DND-41 (cell line): ENCODE data around the gene CCDC142.

Experiments used
- ATAC-seq: fragments of 200-7000 bp; cut with Tn5 transposase; 3 replicates; pipeline ENCODE4 v1.9.1; 2021; ENCODE audit warnings: low read depth; ENCODE audit not compliant: insufficient read depth
- DNase-seq: peaks from one replicate; pipeline ENCODE4 v3.0.0-alpha.2; 2020
- H2AFZ ChIP-seq: 2 replicates; pipeline ENCODE4 v1.6.0; 2012; ENCODE audit warnings: low read depth, low read length
- H3K27ac ChIP-seq: 2 replicates; pipeline ENCODE4 v1.5.1; 2012; ENCODE audit warnings: low read length, inconsistent platforms
- H3K27me3 ChIP-seq: fragments of 200-600 bp; sonication (generic); 2 replicates; pipeline ENCODE4 v1.6.0; 2012; ENCODE audit warnings: low read length, mild to moderate bottlenecking, inconsistent platforms; ENCODE audit not compliant: insufficient read depth, poor library complexity
- H3K36me3 ChIP-seq: 2 replicates; pipeline ENCODE4 v1.5.1; 2012; ENCODE audit warnings: low read length, inconsistent platforms; ENCODE audit not compliant: insufficient read depth
- H3K4me1 ChIP-seq: 2 replicates; pipeline ENCODE4 v1.5.1; 2012; ENCODE audit warnings: mild to moderate bottlenecking, low read length; ENCODE audit not compliant: insufficient read depth
- H3K4me2 ChIP-seq: 2 replicates; pipeline ENCODE4 v1.6.0; 2012; ENCODE audit warnings: mild to moderate bottlenecking, moderate library complexity, low read length, inconsistent platforms; ENCODE audit not compliant: insufficient read depth
- H3K4me3 ChIP-seq, 2 experiments: fragments of 200-600 bp in 1 of 2; shearing (Covaris generic) in 1 of 2; 2 replicates each; pipeline ENCODE4 v1.5.1; 2012 to 2016; ENCODE audit warnings: inconsistent platforms in 2 of 2, low read length in 2 of 2, mild to moderate bottlenecking in 2 of 2, low read depth in 1 of 2, moderate library complexity in 1 of 2
- H3K79me2 ChIP-seq: 2 replicates; pipeline ENCODE4 v1.6.0; 2012; ENCODE audit warnings: low read length, inconsistent platforms; ENCODE audit not compliant: insufficient read depth
- H3K9ac ChIP-seq: 2 replicates; pipeline ENCODE4 v1.6.0; 2012; ENCODE audit warnings: low read depth, mild to moderate bottlenecking, inconsistent platforms, low read length, moderate library complexity
- H3K9me3 ChIP-seq: 2 replicates; pipeline ENCODE4 v1.5.1; 2012; ENCODE audit warnings: low read length, moderate library complexity, mild to moderate bottlenecking, inconsistent platforms; ENCODE audit not compliant: insufficient read depth, severe bottlenecking
- H4K20me1 ChIP-seq: 2 replicates; pipeline ENCODE4 v1.6.0; 2012; ENCODE audit warnings: low read length; ENCODE audit not compliant: insufficient read depth
- EZH2 ChIP-seq: IDR thresholded peaks from 3 replicates; pipeline ENCODE4 v1.6.1; 2012; ENCODE audit warnings: borderline replicate concordance, low read depth, mild to moderate bottlenecking, moderate library complexity, low read length, inconsistent platforms; ENCODE audit not compliant: severe bottlenecking
- TF ChIP-seq, protein P1 (sequence below): IDR thresholded peaks from 2 replicates; pipeline ENCODE4 v1.5.1; 2012; ENCODE audit warnings: borderline replicate concordance, low read length, moderate library complexity, mild to moderate bottlenecking; ENCODE audit not compliant: poor library complexity, severe bottlenecking; ENCODE audit errors: extremely low read depth

The CCDC142 gene

DNA sequence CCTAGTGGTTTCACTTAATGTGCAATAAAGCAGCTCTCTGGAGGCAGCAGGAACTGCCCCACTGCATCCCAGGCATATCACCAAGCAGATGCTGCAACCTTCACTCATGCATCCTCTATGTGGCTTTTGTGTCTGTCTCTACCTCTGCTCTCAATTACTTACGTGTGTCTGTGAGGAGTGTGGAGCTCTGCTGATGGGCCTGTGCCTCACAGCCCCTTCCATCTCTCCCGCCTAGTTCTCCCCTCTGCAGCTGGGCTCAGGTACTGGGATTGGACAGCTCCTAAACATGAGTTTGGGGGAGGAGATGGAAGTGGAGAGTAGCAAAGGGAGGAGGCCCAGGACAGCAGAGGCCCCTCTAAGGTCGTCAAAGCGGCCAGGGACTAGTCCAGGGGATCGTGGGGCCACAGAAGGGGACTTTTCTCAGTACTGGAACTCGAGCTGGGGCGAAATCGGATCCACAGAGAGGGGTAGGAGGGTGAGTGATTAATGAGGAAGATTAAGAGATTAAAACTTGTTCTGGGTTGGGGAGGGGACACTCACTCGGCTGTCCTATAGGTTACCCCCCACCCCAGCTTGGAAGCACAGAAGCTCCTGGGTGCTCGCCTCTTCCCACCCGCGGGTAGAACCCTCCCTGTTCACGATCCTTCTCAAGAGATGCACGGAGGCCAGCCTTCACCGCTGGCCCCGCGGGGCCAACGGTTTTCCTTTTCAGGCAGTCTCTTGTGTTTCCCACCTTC, 18.7 kb upstream of the CCDC142 start:
- no peak overlapping the region for H2AFZ ChIP-seq
- H3K4me1 ChIP-seq: peaks cover 41% of the 10 kb centered on the region
- no peak overlapping the region for H3K27ac ChIP-seq
- no peaks in the 10 kb centered on the region for H3K27me3 ChIP-seq
- DNase-seq: no peak
- H3K4me3 ChIP-seq: no peak overlapping the region
- H3K4me2 ChIP-seq: no peak overlapping the region
- peaks cover 11% of the 10 kb centered on the region for H3K36me3 ChIP-seq
- no peak for ATAC-seq
- TF ChIP-seq EZH2: no peak
- TF ChIP-seq, protein P1, sequence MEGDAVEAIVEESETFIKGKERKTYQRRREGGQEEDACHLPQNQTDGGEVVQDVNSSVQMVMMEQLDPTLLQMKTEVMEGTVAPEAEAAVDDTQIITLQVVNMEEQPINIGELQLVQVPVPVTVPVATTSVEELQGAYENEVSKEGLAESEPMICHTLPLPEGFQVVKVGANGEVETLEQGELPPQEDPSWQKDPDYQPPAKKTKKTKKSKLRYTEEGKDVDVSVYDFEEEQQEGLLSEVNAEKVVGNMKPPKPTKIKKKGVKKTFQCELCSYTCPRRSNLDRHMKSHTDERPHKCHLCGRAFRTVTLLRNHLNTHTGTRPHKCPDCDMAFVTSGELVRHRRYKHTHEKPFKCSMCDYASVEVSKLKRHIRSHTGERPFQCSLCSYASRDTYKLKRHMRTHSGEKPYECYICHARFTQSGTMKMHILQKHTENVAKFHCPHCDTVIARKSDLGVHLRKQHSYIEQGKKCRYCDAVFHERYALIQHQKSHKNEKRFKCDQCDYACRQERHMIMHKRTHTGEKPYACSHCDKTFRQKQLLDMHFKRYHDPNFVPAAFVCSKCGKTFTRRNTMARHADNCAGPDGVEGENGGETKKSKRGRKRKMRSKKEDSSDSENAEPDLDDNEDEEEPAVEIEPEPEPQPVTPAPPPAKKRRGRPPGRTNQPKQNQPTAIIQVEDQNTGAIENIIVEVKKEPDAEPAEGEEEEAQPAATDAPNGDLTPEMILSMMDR: no peak
- peaks cover 26% of the 10 kb centered on the region for H3K79me2 ChIP-seq
- no peaks in the 10 kb centered on the region for H4K20me1 ChIP-seq
- no peaks in the 10 kb centered on the region for H3K9me3 ChIP-seq
- H3K9ac ChIP-seq: no peak overlapping the region

DNA sequence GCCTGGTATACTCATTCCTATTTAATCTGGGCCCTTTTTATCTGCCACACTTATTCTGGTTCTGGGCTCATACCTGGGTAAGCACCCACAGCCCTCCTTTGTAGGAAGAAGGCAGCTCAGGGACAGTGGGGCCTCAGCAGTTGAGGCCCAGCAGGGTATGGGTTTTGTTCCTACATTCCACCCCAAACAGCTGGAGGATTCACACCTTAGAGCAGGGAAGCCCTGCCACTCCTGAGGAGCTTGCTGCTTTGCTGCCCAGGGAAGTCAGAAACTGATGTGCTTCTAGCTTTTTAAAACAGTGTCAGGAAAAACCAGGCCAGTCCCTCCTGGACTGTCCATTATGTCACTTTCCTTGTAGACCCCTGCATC, 17.8 kb upstream of the CCDC142 start:
- Histone ChIP-seq H3K4me1 (peaks cover 31% of the 10 kb centered on the region), H3K36me3 (peaks cover 5% of the 10 kb centered on the region), H3K9ac (no peak overlapping the region), H3K27ac (no peak overlapping the region), H3K4me2 (no peak overlapping the region), H3K79me2 (peaks cover 19% of the 10 kb centered on the region), H2AFZ (no peak overlapping the region), H3K9me3 (no peaks in the 10 kb centered on the region), H4K20me1 (no peaks in the 10 kb centered on the region), H3K27me3 (no peaks in the 10 kb centered on the region), H3K4me3 (no peak overlapping the region)
- TF ChIP-seq, protein P1: no peak
- no peak for TF ChIP-seq EZH2
- DNase-seq (no peak), ATAC-seq (no peak)

DNA sequence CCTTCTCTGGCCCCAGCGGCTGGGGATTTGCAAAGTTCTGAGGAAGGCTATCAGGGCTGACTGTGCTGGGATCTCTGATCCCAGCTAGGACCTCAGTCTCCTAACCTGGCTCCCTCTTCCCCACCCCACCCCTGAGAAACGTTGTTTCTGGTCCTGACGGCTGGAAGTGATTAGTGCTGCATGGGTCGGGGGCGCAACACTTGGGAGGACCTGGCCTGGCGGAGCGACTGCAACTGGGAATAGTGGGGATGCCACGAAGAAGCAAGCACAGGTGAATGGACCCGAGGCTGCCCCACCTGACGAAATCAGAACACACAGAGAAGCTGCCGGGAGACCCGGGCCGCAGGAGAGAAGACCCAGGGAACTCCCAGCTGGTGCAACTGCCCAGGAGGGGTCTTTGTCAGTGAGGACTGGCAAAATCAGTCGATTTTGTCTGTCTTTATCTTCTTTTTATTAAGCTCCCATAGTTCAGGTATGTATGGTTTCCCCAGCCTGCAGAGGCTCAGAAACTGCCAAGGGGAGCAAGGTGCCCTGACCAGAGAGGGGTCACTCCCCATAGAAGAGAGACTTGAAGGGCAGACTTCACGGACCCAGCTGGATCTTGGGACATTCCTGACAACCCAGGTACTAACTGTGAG, 17.3 kb upstream of the CCDC142 start:
- no peaks in the 10 kb centered on the region for H4K20me1 ChIP-seq
- no peak overlapping the region for H2AFZ ChIP-seq
- H3K27ac ChIP-seq: no peak overlapping the region
- DNase-seq: no peak
- H3K79me2 ChIP-seq: peaks cover 17% of the 10 kb centered on the region
- no peak overlapping the region for H3K4me3 ChIP-seq
- H3K4me2 ChIP-seq: no peak overlapping the region
- peaks cover under 1% of the 10 kb centered on the region for H3K36me3 ChIP-seq
- no peak for ATAC-seq
- TF ChIP-seq, protein P1: no peak
- no peak for TF ChIP-seq EZH2
- H3K9ac ChIP-seq: no peak overlapping the region
- peaks cover 27% of the 10 kb centered on the region for H3K4me1 ChIP-seq
- H3K27me3 ChIP-seq: no peaks in the 10 kb centered on the region
- H3K9me3 ChIP-seq: no peaks in the 10 kb centered on the region
